Neutrophil (primary cell): ENCODE data around the gene ART1.

Source experiments
- H3K27ac ChIP-seq: fragments of 200-600 bp; sonication (generic); 2 replicates; pipeline ENCODE4 v1.5.1; 2016; ENCODE audit warnings: mild to moderate bottlenecking, moderate library complexity
- H3K27me3 ChIP-seq: fragments of 200-600 bp; sonication (generic); 2 replicates; pipeline ENCODE4 v1.6.0; 2016; ENCODE audit warnings: mild to moderate bottlenecking
- H3K36me3 ChIP-seq: fragments of 200-600 bp; sonication (generic); 2 replicates; pipeline ENCODE4 v1.5.1; 2017
- H3K4me1 ChIP-seq, 2 experiments: fragments of 200-600 bp in 1 of 2; sonication (generic) in 1 of 2; 1 replicate in 1 of 2; 2 replicates in 1 of 2; pipeline versions ENCODE4 v1.5.1 to v1.6.1; 2013 to 2016; ENCODE audit warnings: low read depth in 1 of 2, low read length in 1 of 2, mild to moderate bottlenecking in 1 of 2, moderate library complexity in 1 of 2; ENCODE audit not compliant: control insufficient read depth in 1 of 2, insufficient read depth in 1 of 2
- H3K4me3 ChIP-seq, 2 experiments: fragments of 200-600 bp in 1 of 2; sonication (generic) in 1 of 2; 1 replicate in 1 of 2; 2 replicates in 1 of 2; pipeline ENCODE4 v1.5.1; 2013 to 2016; ENCODE audit warnings: low read depth in 1 of 2, low read length in 1 of 2, mild to moderate bottlenecking in 1 of 2, moderate library complexity in 1 of 2
- H3K9me3 ChIP-seq: fragments of 200-600 bp; sonication (generic); 2 replicates; pipeline ENCODE4 v1.5.1; 2016
- TF ChIP-seq, protein P1 (sequence below): fragments of 200-600 bp; sonication (generic); IDR thresholded peaks from 2 replicates; pipeline ENCODE4 v1.5.1; 2016; ENCODE audit warnings: antibody characterized with exemption

Gene ART1

GRCh38 chr11:3609416-3610265 lies 35.3 kb upstream of the ART1 start:
- Histone ChIP-seq H3K4me3 (no peak overlapping the region), H3K4me1 (peaks cover 8 to 9% of the 10 kb centered on the region in 2 experiments), H3K36me3 (no peaks in the 10 kb centered on the region), H3K27me3 (peaks cover under 1% of the 10 kb centered on the region), H3K9me3 (no peaks in the 10 kb centered on the region), H3K27ac (no peak overlapping the region)
- TF ChIP-seq, protein P1, sequence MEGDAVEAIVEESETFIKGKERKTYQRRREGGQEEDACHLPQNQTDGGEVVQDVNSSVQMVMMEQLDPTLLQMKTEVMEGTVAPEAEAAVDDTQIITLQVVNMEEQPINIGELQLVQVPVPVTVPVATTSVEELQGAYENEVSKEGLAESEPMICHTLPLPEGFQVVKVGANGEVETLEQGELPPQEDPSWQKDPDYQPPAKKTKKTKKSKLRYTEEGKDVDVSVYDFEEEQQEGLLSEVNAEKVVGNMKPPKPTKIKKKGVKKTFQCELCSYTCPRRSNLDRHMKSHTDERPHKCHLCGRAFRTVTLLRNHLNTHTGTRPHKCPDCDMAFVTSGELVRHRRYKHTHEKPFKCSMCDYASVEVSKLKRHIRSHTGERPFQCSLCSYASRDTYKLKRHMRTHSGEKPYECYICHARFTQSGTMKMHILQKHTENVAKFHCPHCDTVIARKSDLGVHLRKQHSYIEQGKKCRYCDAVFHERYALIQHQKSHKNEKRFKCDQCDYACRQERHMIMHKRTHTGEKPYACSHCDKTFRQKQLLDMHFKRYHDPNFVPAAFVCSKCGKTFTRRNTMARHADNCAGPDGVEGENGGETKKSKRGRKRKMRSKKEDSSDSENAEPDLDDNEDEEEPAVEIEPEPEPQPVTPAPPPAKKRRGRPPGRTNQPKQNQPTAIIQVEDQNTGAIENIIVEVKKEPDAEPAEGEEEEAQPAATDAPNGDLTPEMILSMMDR, result peak; percentile 45

DNA sequence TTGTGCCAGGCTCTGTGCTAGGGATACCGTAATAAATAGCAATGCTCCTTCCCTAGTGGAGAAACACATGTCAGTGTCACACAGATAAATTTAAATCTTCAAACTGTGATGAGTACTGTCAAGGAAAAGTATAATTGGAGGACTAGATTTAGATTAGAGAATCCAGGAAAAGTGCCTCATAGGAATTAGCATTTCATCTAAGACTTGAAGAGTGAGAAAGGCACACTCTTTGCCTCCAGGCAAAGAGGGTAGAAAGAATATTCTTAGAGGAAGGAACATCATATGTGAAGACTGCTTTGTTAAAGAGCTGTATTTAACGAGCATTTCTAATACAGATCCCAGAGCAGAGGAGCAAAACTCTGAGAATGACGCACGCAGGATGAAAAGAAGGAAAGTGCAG lies 34.1 kb upstream of the ART1 start:
- Histone ChIP-seq H3K36me3 (no peaks in the 10 kb centered on the region), H3K27ac (no peak overlapping the region), H3K4me3 (no peak overlapping the region), H3K4me1 (peaks cover 9 to 12% of the 10 kb centered on the region in 2 experiments), H3K9me3 (no peaks in the 10 kb centered on the region), H3K27me3 (peaks cover 3% of the 10 kb centered on the region)
- TF ChIP-seq, protein P1, result no peak

DNA sequence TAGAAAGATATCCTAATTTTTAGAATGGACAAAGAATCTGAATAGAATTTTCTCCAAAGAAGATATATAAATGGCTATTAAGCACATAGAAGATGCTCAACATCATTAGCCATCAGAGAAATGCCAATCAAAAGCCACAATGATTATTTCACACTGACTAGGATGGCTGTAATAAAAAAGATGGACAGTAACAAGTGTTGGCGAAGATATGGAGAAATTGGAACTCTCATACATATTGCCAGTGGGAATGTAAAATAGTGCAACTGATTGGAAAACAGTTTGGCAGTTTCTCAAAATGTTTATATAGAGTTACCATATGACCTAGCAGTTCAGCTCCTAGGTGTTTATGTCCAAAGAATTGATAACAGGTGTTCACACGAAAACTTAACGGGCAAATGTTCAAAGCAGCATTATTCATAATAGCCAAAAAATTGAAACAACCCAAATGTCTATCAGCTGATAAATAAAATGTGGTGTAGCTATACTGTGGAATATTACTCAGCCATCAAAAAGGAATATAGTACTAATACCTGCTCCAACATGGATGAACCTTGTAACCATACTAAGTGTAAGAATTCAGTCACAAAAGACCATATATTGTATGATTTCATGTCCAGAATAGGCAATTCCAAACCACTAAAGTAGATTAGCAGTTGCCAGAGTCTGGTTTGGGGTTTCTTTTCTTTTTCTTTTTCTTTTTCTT lies 32.8 kb upstream of the ART1 start:
- Histone ChIP-seq H3K4me3 (no peak overlapping the region), H3K27me3 (peaks cover 3% of the 10 kb centered on the region), H3K27ac (no peak overlapping the region), H3K4me1 (peaks cover 9 to 12% of the 10 kb centered on the region in 2 experiments), H3K36me3 (no peaks in the 10 kb centered on the region), H3K9me3 (no peaks in the 10 kb centered on the region)
- TF ChIP-seq, protein P1, result no peak

GRCh38 chr11:3613998-3614741 lies 30.8 kb upstream of the ART1 start:
- peak overlapping the region in 1 of 2 experiments; percentile 7 for H3K4me3 ChIP-seq
- no peaks in the 10 kb centered on the region for H3K36me3 ChIP-seq
- no peaks in the 10 kb centered on the region for H3K9me3 ChIP-seq
- H3K27ac ChIP-seq, result no peak overlapping the region
- TF ChIP-seq, protein P1, result no peak
- H3K27me3 ChIP-seq, result peaks cover 3% of the 10 kb centered on the region
- peaks cover 9 to 12% of the 10 kb centered on the region in 2 experiments for H3K4me1 ChIP-seq

GRCh38 chr11:3614742-3615171 lies 30.2 kb upstream of the ART1 start:
- peaks cover 3% of the 10 kb centered on the region for H3K27me3 ChIP-seq
- peak overlapping the region in 1 of 2 experiments; percentile 7 for H3K4me3 ChIP-seq
- TF ChIP-seq, protein P1, result no peak

More at GRCh38 chr11:3614742-3615171, 30.2 kb upstream of the ART1 start:
- Histone ChIP-seq H3K4me1 (peaks cover 9 to 12% of the 10 kb centered on the region in 2 experiments), H3K9me3 (no peaks in the 10 kb centered on the region), H3K27ac (no peak overlapping the region), H3K36me3 (no peaks in the 10 kb centered on the region)
